PFSK-1 (cell line): ENCODE data around the gene MAP2K1.

ENCODE experiments used
- FOXP2 ChIP-seq: optimal IDR thresholded peaks from 2 replicates; pipeline ENCODE3; 2011; ENCODE audit warnings: borderline replicate concordance, control low read depth, inconsistent platforms; ENCODE audit not compliant: insufficient read depth; ENCODE audit errors: extremely low read length, extremely low read depth
- POLR2AphosphoS5 ChIP-seq: IDR thresholded peaks from 2 replicates; pipeline ENCODE4 v1.6.1; 2012; ENCODE audit warnings: low read depth, mild to moderate bottlenecking, control low read depth, low read length, moderate library complexity
- REST ChIP-seq, 2 experiments: IDR thresholded peaks; 2 replicates each; pipeline versions ENCODE4 v1.6.1 to v1.8.0; 2011 to 2012; ENCODE audit warnings: low read depth in 2 of 2, low read length in 2 of 2, control low read depth in 1 of 2, inconsistent platforms in 1 of 2, mild to moderate bottlenecking in 1 of 2, moderate library complexity in 1 of 2; ENCODE audit not compliant: insufficient read depth in 1 of 2

GRCh38 chr15:66423149-66423548 is 36.4 kb downstream of the MAP2K1 start:
- TF ChIP-seq POLR2AphosphoS5, result no peak
- no peak for TF ChIP-seq FOXP2
- no peak for TF ChIP-seq REST (IDR thresholded peaks at IDR 0.05; ENCODE audit: insufficient read depth in 1 of 2, low read depth in 2 of 2, low read length in 2 of 2)
